ENCODE results near the gene DCBLD1. TPM values are rescaled to one million over a fixed set of nuclear protein-coding genes. Genes with fewer than 3 reads are reported as not detected.

DCBLD1 gene
- total and polyA plus RNA-seq, 7 donors, result 2.3 to 16.3 (median 6.8) TPM

DNA sequence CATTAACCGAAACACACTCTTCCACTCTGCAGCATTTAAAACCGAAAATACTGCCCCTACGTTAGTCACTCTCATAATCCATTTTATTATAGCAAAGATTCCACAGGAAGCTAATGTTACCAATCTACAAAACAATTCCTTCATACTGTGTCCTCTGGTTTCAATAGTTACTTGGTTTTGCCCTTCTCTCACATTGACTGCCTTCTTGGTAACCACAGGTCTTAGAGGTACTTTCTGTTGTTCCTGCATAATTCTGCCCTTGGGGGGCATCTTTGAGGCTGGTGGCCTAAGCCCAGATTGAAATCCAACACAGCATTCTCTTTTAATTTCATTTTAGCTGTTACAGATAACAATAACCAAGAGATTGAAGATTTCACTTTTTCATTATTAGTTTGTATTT is 9.8 kb upstream of the DCBLD1 start:
- Histone ChIP-seq H3K9me3 (peaks cover 0 to 2% (median 0%) of the 10 kb centered on the region in 4 donors), H3K27ac (no peak overlapping the region), H3K4me1 (no peaks in the 10 kb centered on the region), H3K4me3 (no peak overlapping the region), H3K36me3 (no peaks in the 10 kb centered on the region), H3K27me3 (no peaks in the 10 kb centered on the region)
- TF ChIP-seq POLR2AphosphoS5 (IDR thresholded peaks at IDR 0.05) (no peak), EP300 (IDR thresholded peaks at IDR 0.05) (no peak), POLR2A (IDR thresholded peaks at IDR 0.05) (no peak)
- TF ChIP-seq, protein P1, sequence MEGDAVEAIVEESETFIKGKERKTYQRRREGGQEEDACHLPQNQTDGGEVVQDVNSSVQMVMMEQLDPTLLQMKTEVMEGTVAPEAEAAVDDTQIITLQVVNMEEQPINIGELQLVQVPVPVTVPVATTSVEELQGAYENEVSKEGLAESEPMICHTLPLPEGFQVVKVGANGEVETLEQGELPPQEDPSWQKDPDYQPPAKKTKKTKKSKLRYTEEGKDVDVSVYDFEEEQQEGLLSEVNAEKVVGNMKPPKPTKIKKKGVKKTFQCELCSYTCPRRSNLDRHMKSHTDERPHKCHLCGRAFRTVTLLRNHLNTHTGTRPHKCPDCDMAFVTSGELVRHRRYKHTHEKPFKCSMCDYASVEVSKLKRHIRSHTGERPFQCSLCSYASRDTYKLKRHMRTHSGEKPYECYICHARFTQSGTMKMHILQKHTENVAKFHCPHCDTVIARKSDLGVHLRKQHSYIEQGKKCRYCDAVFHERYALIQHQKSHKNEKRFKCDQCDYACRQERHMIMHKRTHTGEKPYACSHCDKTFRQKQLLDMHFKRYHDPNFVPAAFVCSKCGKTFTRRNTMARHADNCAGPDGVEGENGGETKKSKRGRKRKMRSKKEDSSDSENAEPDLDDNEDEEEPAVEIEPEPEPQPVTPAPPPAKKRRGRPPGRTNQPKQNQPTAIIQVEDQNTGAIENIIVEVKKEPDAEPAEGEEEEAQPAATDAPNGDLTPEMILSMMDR (IDR thresholded peaks at IDR 0.05), result no peak
- intact Hi-C loops (cut with DNase I), result no loop called here
- WGBS, 2 donors, result 90 to 92% methylated on average over 3 of the region's 3 CpGs
- DNase-seq, result no peak

DNA sequence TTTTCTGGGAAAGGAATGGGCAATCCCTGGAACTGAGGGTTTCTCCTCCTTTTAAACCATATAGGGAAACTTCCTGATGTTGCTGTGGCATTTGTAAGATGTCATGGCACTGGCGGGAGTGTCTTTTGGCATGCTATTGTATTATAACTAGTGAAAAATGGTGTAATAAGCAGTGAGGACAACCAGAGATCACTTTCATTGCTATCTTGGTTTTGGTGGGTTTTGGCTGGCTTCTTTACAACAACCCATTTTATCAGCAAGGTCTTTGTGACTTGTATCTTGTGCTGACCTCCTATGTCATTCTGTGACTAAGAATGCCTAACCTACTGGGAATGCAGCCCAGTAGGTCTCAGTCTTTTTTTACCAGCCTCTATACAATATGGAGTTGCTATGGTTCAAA is 9.1 kb upstream of the DCBLD1 start:
- H3K27ac ChIP-seq, result no peak overlapping the region
- TF ChIP-seq POLR2AphosphoS5 (IDR thresholded peaks at IDR 0.05), result no peak
- TF ChIP-seq POLR2A (IDR thresholded peaks at IDR 0.05), result no peak
- TF ChIP-seq, protein P1 (IDR thresholded peaks at IDR 0.05), result no peak
- no peak for TF ChIP-seq EP300 (IDR thresholded peaks at IDR 0.05)
- 95 to 97% methylated on average over 1 of the region's 1 CpG for WGBS, 2 donors
- H3K9me3 ChIP-seq, result peaks cover 0 to 2% (median 0%) of the 10 kb centered on the region in 4 donors
- no peak for DNase-seq
- H3K36me3 ChIP-seq, result no peaks in the 10 kb centered on the region
- intact Hi-C loops (cut with DNase I), result no loop called here
- no peaks in the 10 kb centered on the region for H3K27me3 ChIP-seq
- no peak overlapping the region for H3K4me3 ChIP-seq
- H3K4me1 ChIP-seq, result no peaks in the 10 kb centered on the region

DNA sequence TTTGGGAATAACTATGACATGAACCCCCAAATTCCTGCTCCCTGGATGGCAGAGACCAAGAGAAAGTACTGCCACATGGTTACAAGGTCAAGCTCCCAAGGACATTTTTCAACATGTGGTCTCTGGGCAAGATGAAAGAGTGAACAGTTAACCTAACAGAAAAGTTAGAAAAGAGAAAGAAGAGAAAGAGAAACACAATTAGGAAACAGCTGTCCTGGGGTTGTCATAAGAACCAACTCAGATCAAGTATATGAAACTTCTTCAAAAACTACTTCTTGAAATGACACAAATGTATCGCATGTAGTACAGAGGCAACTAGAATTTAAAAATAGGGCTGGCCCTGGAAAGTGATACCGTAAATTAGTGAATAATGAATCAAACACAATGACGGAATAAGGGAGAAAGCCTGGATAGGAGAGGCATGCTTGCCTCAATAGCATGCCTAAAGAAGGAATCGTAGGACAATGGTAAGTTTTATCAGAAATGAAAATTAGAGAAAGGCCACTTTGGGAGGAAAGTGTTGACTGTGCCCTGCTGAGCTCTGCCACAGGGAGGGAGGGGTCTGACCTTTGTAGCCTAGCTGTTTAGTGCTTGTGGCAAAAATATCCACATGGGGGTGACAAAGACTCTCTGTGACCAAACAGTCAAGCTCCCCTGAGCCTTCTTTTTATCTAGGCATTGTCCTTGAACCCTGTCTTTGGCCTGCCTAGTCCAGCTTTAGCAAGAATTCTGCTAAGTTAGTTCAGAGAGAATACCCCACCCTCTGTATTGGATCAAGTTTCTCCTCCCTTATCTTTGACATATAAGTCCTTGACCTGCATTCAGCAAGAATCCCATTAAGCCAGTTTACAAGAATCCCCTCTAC is 4.3 kb upstream of the DCBLD1 start:
- peaks cover 0 to 8% (median 6%) of the 10 kb centered on the region in 4 donors for H3K4me1 ChIP-seq
- no peaks in the 10 kb centered on the region for H3K9me3 ChIP-seq
- H3K27me3 ChIP-seq, result no peaks in the 10 kb centered on the region
- no peak overlapping the region for H3K4me3 ChIP-seq
- H3K27ac ChIP-seq, result no peak overlapping the region
- TF ChIP-seq POLR2A (IDR thresholded peaks at IDR 0.05) (no peak), POLR2AphosphoS5 (IDR thresholded peaks at IDR 0.05) (no peak), EP300 (IDR thresholded peaks at IDR 0.05) (no peak)
- TF ChIP-seq, protein P1 (IDR thresholded peaks at IDR 0.05), result no peak
- H3K36me3 ChIP-seq, result no peaks in the 10 kb centered on the region
- intact Hi-C loops (cut with DNase I), result no loop called here
- 64 to 77% methylated on average over 4 of the region's 4 CpGs for WGBS, 2 donors
- DNase-seq, result no peak

DNA sequence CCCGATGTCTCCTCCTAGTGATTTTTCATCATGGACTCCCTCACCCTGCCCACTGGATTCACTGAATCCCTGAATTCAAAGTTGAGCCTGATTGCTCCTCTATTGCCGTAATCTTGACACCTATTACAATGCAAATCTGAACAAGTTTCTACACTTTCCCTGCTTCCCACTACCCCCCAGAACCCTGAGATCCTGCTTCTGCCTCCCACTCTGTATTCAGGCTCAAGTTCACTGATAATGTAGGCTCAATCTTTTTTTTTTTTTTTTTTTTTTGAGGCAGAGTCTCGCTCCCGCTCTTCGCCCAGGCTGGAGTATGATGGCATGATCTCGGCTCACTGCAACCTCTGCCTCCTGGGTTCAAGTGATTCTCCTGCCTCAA is 3.6 kb upstream of the DCBLD1 start:
- Histone ChIP-seq H3K27ac (no peak overlapping the region), H3K27me3 (no peaks in the 10 kb centered on the region), H3K4me1 (peaks cover 0 to 13% (median 7%) of the 10 kb centered on the region in 4 donors), H3K36me3 (no peaks in the 10 kb centered on the region), H3K4me3 (no peak overlapping the region), H3K9me3 (no peaks in the 10 kb centered on the region)
- TF ChIP-seq, protein P1 (IDR thresholded peaks at IDR 0.05), result no peak
- no peak for TF ChIP-seq POLR2AphosphoS5 (IDR thresholded peaks at IDR 0.05)
- no peak for TF ChIP-seq EP300 (IDR thresholded peaks at IDR 0.05)
- TF ChIP-seq POLR2A (IDR thresholded peaks at IDR 0.05), result no peak
- intact Hi-C loops (cut with DNase I), result no loop called here
- no peak for DNase-seq
- WGBS, 2 donors, result 93 to 96% methylated on average over 6 of the region's 6 CpGs
